GM23338 (cell line): ENCODE results near the gene COL25A1. TPM values are rescaled to one million over a fixed set of nuclear protein-coding genes. Genes with fewer than 3 reads are reported as not detected.

Experiments
- ATAC-seq: fragments of 200-7000 bp; cut with Tn5 transposase; 3 replicates; pipeline ENCODE4 v1.9.1; 2020
- DNase-seq: peaks from one replicate; pipeline ENCODE4 v3.0.0-alpha.2; 2015; ENCODE audit warnings: low spot score
- H2AFZ ChIP-seq: fragments of 200-600 bp; sonication (generic); 2 replicates; pipeline ENCODE4 v1.8.0; 2016; ENCODE audit warnings: antibody characterized with exemption, mild to moderate bottlenecking, moderate library complexity
- H3F3A ChIP-seq: fragments of 200-600 bp; sonication (generic); replicated peaks from 2 replicates; pipeline ENCODE4 v1.8.0; 2017; ENCODE audit warnings: antibody characterized with exemption, mixed run types, low read depth
- H3K27ac ChIP-seq: fragments of 200-600 bp; sonication (generic); 2 replicates; pipeline ENCODE4 v1.6.1; 2016; ENCODE audit warnings: low read depth
- H3K27me3 ChIP-seq: fragments of 200-600 bp; sonication (generic); 2 replicates; pipeline ENCODE4 v1.8.0; 2016; ENCODE audit warnings: mild to moderate bottlenecking, mixed run types, moderate library complexity; ENCODE audit not compliant: insufficient read depth
- H3K36me3 ChIP-seq: fragments of 200-600 bp; sonication (generic); 2 replicates; pipeline ENCODE4 v1.8.0; 2016; ENCODE audit warnings: mild to moderate bottlenecking; ENCODE audit not compliant: insufficient read depth
- H3K4me1 ChIP-seq: fragments of 200-600 bp; sonication (generic); 2 replicates; pipeline ENCODE4 v1.8.0; 2016; ENCODE audit warnings: mild to moderate bottlenecking, moderate library complexity; ENCODE audit not compliant: insufficient read depth
- H3K4me2 ChIP-seq: fragments of 200-600 bp; sonication (generic); 2 replicates; pipeline ENCODE4 v1.7.1; 2017; ENCODE audit warnings: mixed run types
- H3K4me3 ChIP-seq: fragments of 200-600 bp; sonication (generic); 2 replicates; pipeline ENCODE4 v1.6.1; 2016; ENCODE audit warnings: mixed run types
- H3K79me2 ChIP-seq: fragments of 200-600 bp; sonication (generic); replicated peaks from 2 replicates; pipeline ENCODE4 v1.8.0; 2017; ENCODE audit warnings: mild to moderate bottlenecking; ENCODE audit not compliant: insufficient read depth
- H3K9me2 ChIP-seq: fragments of 200-600 bp; sonication (generic); 2 replicates; pipeline ENCODE4 v1.8.0; 2017; ENCODE audit not compliant: insufficient read depth
- H4K20me1 ChIP-seq: fragments of 200-600 bp; sonication (generic); replicated peaks from 2 replicates; pipeline ENCODE4 v1.8.0; 2017; ENCODE audit warnings: mild to moderate bottlenecking; ENCODE audit not compliant: insufficient read depth
- H3K27ac Mint-ChIP-seq: 2 replicates; pipeline ENCODE4 v1.8.0; 2020; ENCODE audit warnings: inconsistent platforms, mild to moderate bottlenecking, moderate library complexity, mixed read lengths
- H3K27me3 Mint-ChIP-seq: 3 replicates; pipeline ENCODE4 v1.8.0; 2022; ENCODE audit warnings: low read depth, mild to moderate bottlenecking, moderate library complexity, mixed read lengths, inconsistent platforms; ENCODE audit not compliant: insufficient read depth, poor library complexity
- H3K36me3 Mint-ChIP-seq: 3 replicates; pipeline ENCODE4 v1.8.0; 2021; ENCODE audit warnings: low read depth, mild to moderate bottlenecking, inconsistent platforms, moderate library complexity, mixed read lengths
- H3K4me1 Mint-ChIP-seq: 3 replicates; pipeline ENCODE4 v1.8.0; 2020; ENCODE audit warnings: mild to moderate bottlenecking, inconsistent platforms, mixed read lengths
- H3K4me3 Mint-ChIP-seq: 3 replicates; pipeline ENCODE4 v1.8.0; 2021; ENCODE audit warnings: moderate library complexity, mild to moderate bottlenecking, inconsistent platforms, mixed read lengths
- H3K9me3 Mint-ChIP-seq: 3 replicates; pipeline ENCODE4 v1.8.0; 2020; ENCODE audit warnings: moderate library complexity, mild to moderate bottlenecking, inconsistent platforms, mixed read lengths
- CREB1 ChIP-seq: fragments of 250-450 bp; sonication (Bioruptor Pico); IDR thresholded peaks from 2 replicates; pipeline ENCODE4 v1.5.0; 2020; ENCODE audit warnings: low read depth, mild to moderate bottlenecking, moderate library complexity
- ETS1 ChIP-seq: IDR thresholded peaks from 2 replicates; pipeline ENCODE4 v1.6.1; 2016; ENCODE audit warnings: antibody characterized with exemption
- EZH2 ChIP-seq: fragments of 200-600 bp; sonication (generic); IDR thresholded peaks from one replicate; pipeline ENCODE4 v1.8.0; 2017; ENCODE audit warnings: antibody characterized with exemption, mild to moderate bottlenecking, low read depth; ENCODE audit not compliant: unreplicated experiment
- EZH2phosphoT487 ChIP-seq: fragments of 200-600 bp; sonication (generic); IDR thresholded peaks from one replicate; pipeline ENCODE4 v1.8.1; 2018; ENCODE audit warnings: antibody characterized with exemption; ENCODE audit not compliant: unreplicated experiment
- JUNB ChIP-seq: IDR thresholded peaks from one replicate; pipeline ENCODE4 v1.6.1; 2016; ENCODE audit warnings: antibody characterized with exemption; ENCODE audit not compliant: unreplicated experiment
- ZNF114 ChIP-seq: fragments of 250-450 bp; sonication (Bioruptor Pico); IDR thresholded peaks from 2 replicates; pipeline ENCODE4 v1.5.0; 2020; ENCODE audit warnings: mild to moderate bottlenecking, moderate library complexity
- ZNF331 ChIP-seq: fragments of 250-450 bp; sonication (Bioruptor Pico); IDR thresholded peaks from 2 replicates; pipeline ENCODE4 v1.5.0; 2020; ENCODE audit warnings: low read depth, mild to moderate bottlenecking, moderate library complexity
- ZNF462 ChIP-seq: fragments of 250-450 bp; sonication (Bioruptor Pico); IDR thresholded peaks from 2 replicates; pipeline ENCODE4 v1.5.0; 2020; ENCODE audit warnings: mild to moderate bottlenecking, moderate library complexity
- polyA plus RNA-seq: library from polyadenylated mRNA; unstranded; fragments of >200 nt; fragmentation: Nextera tagmentation; extraction: Ambion mirVana; gene quantifications from 2 replicates; pipeline ENCODE4 v1.2.1, GENCODE V29; 2016
- total RNA-seq: library from RNA; depleted of rRNA; stranded (reverse); fragments of >200 nt; shearing (Covaris generic); gene quantifications from 2 replicates; pipeline ENCODE4 v1.2.3, GENCODE V29; 2014
- TF ChIP-seq, protein P1 (sequence below), 2 experiments: fragments of 200-600 bp in 1 of 2; sonication (generic) in 1 of 2; conservative IDR thresholded peaks; 2 replicates each; pipeline versions ENCODE4 v1.5.1 to v1.6.1; 2016 to 2017; ENCODE audit warnings: antibody characterized with exemption in 2 of 2, low read depth in 2 of 2, mild to moderate bottlenecking in 2 of 2, moderate library complexity in 1 of 2

COL25A1 gene
- total and polyA plus RNA-seq, 2 experiments from 2014 or later: 3.9 to 5.6 TPM

DNA sequence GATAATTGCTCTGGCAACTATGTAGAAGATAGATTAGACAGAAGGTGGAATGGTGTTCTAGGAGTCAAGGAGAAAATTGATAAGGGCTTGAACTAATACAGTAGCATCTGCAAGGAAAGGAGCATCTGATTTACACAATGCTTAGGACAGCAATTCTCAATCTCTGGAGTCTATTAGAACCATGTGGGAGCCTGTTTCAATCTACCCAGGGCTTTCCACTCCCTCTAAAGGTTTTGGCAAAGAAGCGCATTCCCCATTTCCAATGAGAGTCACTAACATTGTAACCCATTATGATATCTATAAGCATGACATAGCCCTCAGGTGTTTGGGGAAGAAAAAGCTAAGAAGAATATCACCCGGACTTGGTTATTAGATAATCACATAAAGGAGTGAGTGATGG is 168.2 kb downstream of the COL25A1 start:
- Histone ChIP-seq H3K9me2 (no peaks in the 10 kb centered on the region), H3K4me3 (no peak overlapping the region), H3F3A (no peaks in the 10 kb centered on the region), H3K36me3 (no peaks in the 10 kb centered on the region), H3K27ac (no peak overlapping the region), H3K79me2 (no peaks in the 10 kb centered on the region), H4K20me1 (no peaks in the 10 kb centered on the region), H3K27me3 (no peaks in the 10 kb centered on the region), H3K4me2 (no peak overlapping the region), H3K4me1 (no peaks in the 10 kb centered on the region), H2AFZ (no peak overlapping the region)
- no peak for ATAC-seq
- H3K4me3 Mint-ChIP-seq: no peak overlapping the region
- H3K36me3 Mint-ChIP-seq: no peaks in the 10 kb centered on the region
- H3K9me3 Mint-ChIP-seq: no peaks in the 10 kb centered on the region; the same call in 2 of the 3 replicates
- peaks cover 7% of the 10 kb centered on the region; the same call in 2 of the 3 replicates for H3K4me1 Mint-ChIP-seq
- no peak for DNase-seq
- TF ChIP-seq JUNB (no peak), CREB1 (CRISPR knock-in tag) (no peak), ETS1 (no peak), ZNF114 (no peak), ZNF331 (CRISPR knock-in tag) (no peak), EZH2phosphoT487 (no peak), ZNF462 (CRISPR knock-in tag) (no peak), EZH2 (no peak)
- TF ChIP-seq, protein P1, sequence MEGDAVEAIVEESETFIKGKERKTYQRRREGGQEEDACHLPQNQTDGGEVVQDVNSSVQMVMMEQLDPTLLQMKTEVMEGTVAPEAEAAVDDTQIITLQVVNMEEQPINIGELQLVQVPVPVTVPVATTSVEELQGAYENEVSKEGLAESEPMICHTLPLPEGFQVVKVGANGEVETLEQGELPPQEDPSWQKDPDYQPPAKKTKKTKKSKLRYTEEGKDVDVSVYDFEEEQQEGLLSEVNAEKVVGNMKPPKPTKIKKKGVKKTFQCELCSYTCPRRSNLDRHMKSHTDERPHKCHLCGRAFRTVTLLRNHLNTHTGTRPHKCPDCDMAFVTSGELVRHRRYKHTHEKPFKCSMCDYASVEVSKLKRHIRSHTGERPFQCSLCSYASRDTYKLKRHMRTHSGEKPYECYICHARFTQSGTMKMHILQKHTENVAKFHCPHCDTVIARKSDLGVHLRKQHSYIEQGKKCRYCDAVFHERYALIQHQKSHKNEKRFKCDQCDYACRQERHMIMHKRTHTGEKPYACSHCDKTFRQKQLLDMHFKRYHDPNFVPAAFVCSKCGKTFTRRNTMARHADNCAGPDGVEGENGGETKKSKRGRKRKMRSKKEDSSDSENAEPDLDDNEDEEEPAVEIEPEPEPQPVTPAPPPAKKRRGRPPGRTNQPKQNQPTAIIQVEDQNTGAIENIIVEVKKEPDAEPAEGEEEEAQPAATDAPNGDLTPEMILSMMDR (conservative IDR thresholded peaks at IDR 0.05; ENCODE audit: low read depth in 2 of 2): no peak
- H3K27ac Mint-ChIP-seq: no peak overlapping the region
- H3K27me3 Mint-ChIP-seq: peaks cover 3% of the 10 kb centered on the region
